Endothelial cell of umbilical vein (primary cell): ENCODE results near the gene TAGLN2. TPM values are rescaled to one million over a fixed set of nuclear protein-coding genes. Genes with fewer than 3 reads are reported as not detected.

Experiments used
- BruUV-seq: library from RNA; stranded (reverse); fragments of 400-500 nt; replicated peaks from 2 replicates; lab custom pipeline; 2021; lab: Mats Ljungman, UMichigan
- CTCF ChIA-PET: fragments of 300-600, 350-600 bp; sonication (Branson Sonifier 250); formaldehyde crosslinking; loops from one replicate; lab custom pipeline; 2021; ENCODE audit warnings: antibody characterized with exemption, inconsistent platforms; lab: Charles Lee
- POLR2A ChIA-PET: fragments of 300-600, 350-600 bp; sonication (Branson Sonifier 250); formaldehyde crosslinking; loops from one replicate; lab custom pipeline; 2021; ENCODE audit warnings: antibody characterized with exemption, inconsistent platforms; lab: Charles Lee
- DNase-seq: peaks from one replicate; pipeline ENCODE4 v3.0.0-alpha.2; 2011; ENCODE audit warnings: low read depth, low spot score
- FAIRE-seq: peaks from 2 replicates; lab custom pipeline; 2011; peaks lifted over from hg19 to GRCh38; lab: Jason Lieb, UNC
- H2AFZ ChIP-seq: 2 replicates; pipeline ENCODE4 v1.6.0; 2012; ENCODE audit warnings: low read depth, low read length, control low read depth, inconsistent platforms
- H3K27ac ChIP-seq: 2 replicates; pipeline ENCODE4 v1.5.1; 2011; ENCODE audit warnings: low read depth, mild to moderate bottlenecking, control low read depth, low read length, moderate library complexity; ENCODE audit not compliant: insufficient read depth
- H3K27me3 ChIP-seq, 2 experiments: 2 replicates each; pipeline versions ENCODE4 v1.6.0 to v1.6.1; 2011; ENCODE audit warnings: low read length in 2 of 2, mixed read lengths in 1 of 2; ENCODE audit not compliant: control insufficient read depth in 2 of 2, insufficient read depth in 2 of 2
- H3K36me3 ChIP-seq, 2 experiments: 2 replicates in 1 of 2; 3 replicates in 1 of 2; pipeline ENCODE4 v1.5.1; 2011; ENCODE audit warnings: low read length in 2 of 2, mild to moderate bottlenecking in 1 of 2, moderate library complexity in 1 of 2; ENCODE audit not compliant: control insufficient read depth in 2 of 2, insufficient read depth in 2 of 2; ENCODE audit errors: extremely low read depth in 1 of 2
- H3K4me1 ChIP-seq: 3 replicates; pipeline ENCODE4 v1.5.1; 2011; ENCODE audit warnings: mild to moderate bottlenecking, low read length; ENCODE audit not compliant: control insufficient read depth, insufficient read depth; ENCODE audit errors: extremely low read depth
- H3K4me2 ChIP-seq: 2 replicates; pipeline ENCODE4 v1.6.1; 2011; ENCODE audit warnings: low read length, control low read depth, mixed read lengths; ENCODE audit not compliant: insufficient read depth
- H3K4me3 ChIP-seq, 3 experiments: fragments of 200-600 bp in 1 of 3; sonication (generic), shearing (Covaris generic) in 1 of 3; replicated peaks in 1 of 3; 2 replicates each; pipeline ENCODE4 v1.5.1; 2011 to 2016; ENCODE audit warnings: control low read depth in 3 of 3, low read length in 3 of 3, mild to moderate bottlenecking in 2 of 3, inconsistent platforms in 1 of 3, low read depth in 1 of 3, moderate library complexity in 1 of 3; ENCODE audit not compliant: insufficient read depth in 1 of 3
- H3K79me2 ChIP-seq: 2 replicates; pipeline ENCODE4 v1.6.0; 2012; ENCODE audit warnings: low read length, inconsistent platforms; ENCODE audit not compliant: control insufficient read depth, insufficient read depth
- H3K9ac ChIP-seq: replicated peaks from 2 replicates; pipeline ENCODE3; 2011; ENCODE audit warnings: low read length, control low read depth; ENCODE audit not compliant: insufficient read depth; ENCODE audit errors: extremely low read depth
- H3K9me1 ChIP-seq: replicated peaks from 3 replicates; pipeline ENCODE4 v1.6.0; 2011; ENCODE audit warnings: mild to moderate bottlenecking, low read length; ENCODE audit not compliant: control insufficient read depth, insufficient read depth; ENCODE audit errors: extremely low read depth
- H3K9me3 ChIP-seq: replicated peaks from 2 replicates; pipeline ENCODE4 v1.5.1; 2012; ENCODE audit warnings: low read length, inconsistent platforms; ENCODE audit not compliant: control insufficient read depth, insufficient read depth
- H4K20me1 ChIP-seq: replicated peaks from 2 replicates; pipeline ENCODE3; 2011; ENCODE audit warnings: mild to moderate bottlenecking, low read length; ENCODE audit not compliant: control insufficient read depth, insufficient read depth; ENCODE audit errors: extremely low read depth
- EZH2 ChIP-seq: IDR thresholded peaks from 2 replicates; pipeline ENCODE4 v1.6.1; 2012; ENCODE audit warnings: borderline replicate concordance, low read depth, mild to moderate bottlenecking, moderate library complexity, low read length, inconsistent platforms; ENCODE audit not compliant: severe bottlenecking
- FOS ChIP-seq: IDR thresholded peaks from 2 replicates; pipeline ENCODE4 v1.6.1; 2011; ENCODE audit warnings: mild to moderate bottlenecking, low read length, moderate library complexity, borderline replicate concordance; ENCODE audit not compliant: insufficient read depth
- GATA2 ChIP-seq: IDR thresholded peaks from 2 replicates; pipeline ENCODE4 v1.7.0; 2011; ENCODE audit warnings: low read depth, mild to moderate bottlenecking, moderate library complexity, mixed read lengths, low read length; ENCODE audit not compliant: insufficient read length, insufficient read depth
- JUN ChIP-seq: IDR thresholded peaks from 2 replicates; pipeline ENCODE4 v1.6.1; 2011; ENCODE audit warnings: borderline replicate concordance, low read depth; ENCODE audit not compliant: insufficient read length, insufficient read depth
- MYC ChIP-seq: IDR thresholded peaks from one replicate; pipeline ENCODE4 v1.6.1; 2011; ENCODE audit warnings: mild to moderate bottlenecking, low read depth, low read length
- POLR2A ChIP-seq: IDR thresholded peaks from 2 replicates; pipeline ENCODE4 v1.6.1; 2012; ENCODE audit warnings: low read depth, mild to moderate bottlenecking, control low read depth, low read length
- POLR2AphosphoS5 ChIP-seq: IDR thresholded peaks from 2 replicates; pipeline ENCODE4 v1.6.1; 2012; ENCODE audit warnings: low read depth, mild to moderate bottlenecking, control low read depth, low read length, moderate library complexity; ENCODE audit not compliant: insufficient read depth
- dilution Hi-C: fragments of 300-500 bp; cut with MboI; formaldehyde crosslinking; loops from one replicate; pipeline ENCODE4 v1.15.0; 2019; ENCODE audit warnings: low sequenced_read_pairs; ENCODE audit not compliant: extremely low pct_ligation_motif_present
- intact Hi-C: fragments of 100-400 bp; cut with micrococcal nuclease; formaldehyde crosslinking; loops from one replicate; pipeline ENCODE4 v1.10.0; 2022
- polyA plus RNA-seq, 4 experiments: library from polyadenylated mRNA; depleted of rRNA in 3 of 4; stranded (reverse) in 3 of 4; unstranded in 1 of 4; fragments of >200 nt; gene quantifications; 2 replicates each; pipeline versions ENCODE4 v1.2.1 to v1.2.3, GENCODE V29; 2011 to 2012; ENCODE audit warnings: missing spikeins in 1 of 4
- total RNA-seq: library from RNA; stranded (reverse); gene quantifications from 2 replicates; pipeline ENCODE4 v1.2.3, GENCODE V29; 2021
- TF ChIP-seq, protein P1 (sequence below): IDR thresholded peaks from 2 replicates; pipeline ENCODE4 v1.6.1; 2011; ENCODE audit not compliant: insufficient read depth, insufficient read length
- TF ChIP-seq, protein P2 (sequence below), 2 donors: IDR thresholded peaks; 1 replicate in 1 of 2; 2 replicates in 1 of 2; pipeline ENCODE4 v1.5.1; 2011; ENCODE audit warnings: low read length in 2 of 2, mild to moderate bottlenecking in 2 of 2, moderate library complexity in 2 of 2, control low read depth in 1 of 2, inconsistent platforms in 1 of 2, low read depth in 1 of 2; ENCODE audit not compliant: insufficient read depth in 1 of 2; ENCODE audit errors: extremely low read depth in 1 of 2

TAGLN2 gene
- total and polyA plus RNA-seq, 2 donors (not counting 3 experiments of a cell fraction or from before 2014, with no cell fraction given): 646 to 1,279 TPM

DNA sequence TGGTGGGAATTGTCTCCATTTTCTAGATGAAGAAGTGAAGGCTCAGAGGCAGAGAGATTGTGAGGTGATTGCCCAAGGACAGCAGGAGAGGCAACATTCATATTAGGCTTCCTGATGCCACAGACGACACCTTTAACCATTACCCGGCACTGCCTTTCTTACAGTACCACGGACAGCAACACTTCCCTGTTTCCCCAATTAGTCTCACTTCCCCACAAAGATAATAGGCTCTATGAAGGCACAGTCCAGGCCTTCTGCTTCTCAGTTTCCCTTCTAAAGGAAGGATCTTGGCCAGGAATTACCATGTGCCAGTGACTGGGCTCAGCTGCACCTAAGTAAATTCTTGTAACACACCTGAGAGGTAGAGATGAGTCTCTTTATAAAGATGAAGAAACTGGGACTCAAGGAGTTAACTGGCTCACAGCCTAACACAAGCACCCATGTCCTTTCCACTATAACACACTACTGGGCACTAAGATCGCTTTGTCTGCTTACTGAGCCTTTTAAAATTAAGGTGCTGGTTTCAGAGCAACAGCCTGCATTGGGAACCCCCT, 10.5 kb upstream of the TAGLN2 start:
- H3K79me2 ChIP-seq: no peaks in the 10 kb centered on the region
- H3K4me3 ChIP-seq: no peak overlapping the region
- no peak for DNase-seq
- BruUV-seq: no TSS peak
- no peak overlapping the region for H3K27ac ChIP-seq
- ChIA-PET CTCF (interaction anchor here (0.6 to 13.3 kb wide), 4 partner anchors 10 to 441 kb away, joined by 3 to 169 read pairs (median 5); partner anchors contain the start of gene IGSF9), POLR2A (no interaction called here)
- no peak overlapping the region for H2AFZ ChIP-seq
- H3K27me3 ChIP-seq: peaks cover 0 to 14% of the 10 kb centered on the region in 2 experiments
- H3K9me3 ChIP-seq: no peaks in the 10 kb centered on the region
- no peak overlapping the region for H3K4me2 ChIP-seq
- H4K20me1 ChIP-seq: no peaks in the 10 kb centered on the region
- no peak overlapping the region for H3K9ac ChIP-seq
- H3K4me1 ChIP-seq: no peaks in the 10 kb centered on the region
- intact Hi-C loops (loop anchor here (1.0 to 5.0 kb wide), 5 partner anchors 71 to 162 kb away; partner anchors contain the start of gene IGSF8), dilution Hi-C loops (no loop called here)
- H3K36me3 ChIP-seq: no peaks in the 10 kb centered on the region
- TF ChIP-seq, protein P1, sequence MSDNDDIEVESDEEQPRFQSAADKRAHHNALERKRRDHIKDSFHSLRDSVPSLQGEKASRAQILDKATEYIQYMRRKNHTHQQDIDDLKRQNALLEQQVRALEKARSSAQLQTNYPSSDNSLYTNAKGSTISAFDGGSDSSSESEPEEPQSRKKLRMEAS: no peak
- TF ChIP-seq EZH2 (no peak), JUN (no peak), FOS (no peak), POLR2AphosphoS5 (no peak), POLR2A (no peak), GATA2 (no peak), MYC (no peak)
- TF ChIP-seq, protein P2, sequence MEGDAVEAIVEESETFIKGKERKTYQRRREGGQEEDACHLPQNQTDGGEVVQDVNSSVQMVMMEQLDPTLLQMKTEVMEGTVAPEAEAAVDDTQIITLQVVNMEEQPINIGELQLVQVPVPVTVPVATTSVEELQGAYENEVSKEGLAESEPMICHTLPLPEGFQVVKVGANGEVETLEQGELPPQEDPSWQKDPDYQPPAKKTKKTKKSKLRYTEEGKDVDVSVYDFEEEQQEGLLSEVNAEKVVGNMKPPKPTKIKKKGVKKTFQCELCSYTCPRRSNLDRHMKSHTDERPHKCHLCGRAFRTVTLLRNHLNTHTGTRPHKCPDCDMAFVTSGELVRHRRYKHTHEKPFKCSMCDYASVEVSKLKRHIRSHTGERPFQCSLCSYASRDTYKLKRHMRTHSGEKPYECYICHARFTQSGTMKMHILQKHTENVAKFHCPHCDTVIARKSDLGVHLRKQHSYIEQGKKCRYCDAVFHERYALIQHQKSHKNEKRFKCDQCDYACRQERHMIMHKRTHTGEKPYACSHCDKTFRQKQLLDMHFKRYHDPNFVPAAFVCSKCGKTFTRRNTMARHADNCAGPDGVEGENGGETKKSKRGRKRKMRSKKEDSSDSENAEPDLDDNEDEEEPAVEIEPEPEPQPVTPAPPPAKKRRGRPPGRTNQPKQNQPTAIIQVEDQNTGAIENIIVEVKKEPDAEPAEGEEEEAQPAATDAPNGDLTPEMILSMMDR (IDR thresholded peaks at IDR 0.05; ENCODE audit: extremely low read depth in 1 of 2, insufficient read depth in 1 of 2, low read depth in 1 of 2, low read length in 2 of 2): no peak
- no peak for FAIRE-seq
- H3K9me1 ChIP-seq: no peaks in the 10 kb centered on the region
